ENCODE results near the gene SSBP1.

The SSBP1 gene

GRCh38 chr7:141701489-141702046 is 36.6 kb upstream of the SSBP1 start:
- ChIA-PET CTCF (interaction anchor here (0.7 to 1.1 kb wide), 2 partner anchors 36 to 528 kb away, joined by 3 to 6 read pairs; partner anchors contain the start of gene SSBP1), POLR2A (ENCODE audit: low non-redundant PET) (no interaction called here)
- no peak for TF ChIP-seq CTCF (conservative IDR thresholded peaks at IDR 0.05; ENCODE audit: low read depth)
- peak overlapping the region; percentile 62 for H3K27ac ChIP-seq
- peak; percentile 8 for DNase-seq (ENCODE audit: low spot score)

- POLR2A ChIA-PET (ENCODE audit: low non-redundant PET) = no interaction called here
- DNase-seq (ENCODE audit: low spot score) = peak; percentile 30
- no peak for TF ChIP-seq CTCF (conservative IDR thresholded peaks at IDR 0.05; ENCODE audit: low read depth)
- CTCF ChIA-PET = interaction anchor here (0.6 to 0.7 kb wide), 2 partner anchors 47 to 379 kb away, joined by 3 read pairs; no protein-coding TSS in a partner anchor
- H3K27ac ChIP-seq = peak within 1 kb of the TSS; percentile 62
These were observed 36.1 kb upstream of the SSBP1 start, which contains the start of gene DENND11 for GRCh38 chr7:141702047-141702567. DENND11 (minus strand) TSS chr7:141702166; CDS start chr7:141702153, 13 bp downstream.

- DNase-seq (ENCODE audit: low spot score) = no peak
- ChIA-PET POLR2A (ENCODE audit: low non-redundant PET) (no interaction called here), CTCF (interaction anchor here (0.6 kb wide), 1 partner anchor 48 kb away, joined by 3 read pairs; no protein-coding TSS in a partner anchor)
- H3K27ac ChIP-seq = no peak overlapping the region
- no peak for TF ChIP-seq CTCF (conservative IDR thresholded peaks at IDR 0.05; ENCODE audit: low read depth)
These were observed 35.3 kb upstream of the SSBP1 start for GRCh38 chr7:141702892-141703291.

GRCh38 chr7:141704112-141704511 is 34.0 kb upstream of the SSBP1 start:
- POLR2A ChIA-PET (ENCODE audit: low non-redundant PET) = no interaction called here
- H3K27ac ChIP-seq = no peak overlapping the region
- DNase-seq (ENCODE audit: low spot score) = no peak
- no peak for TF ChIP-seq CTCF (conservative IDR thresholded peaks at IDR 0.05; ENCODE audit: low read depth)
- CTCF ChIA-PET = no interaction called here

GRCh38 chr7:141704741-141705140 is 33.4 kb upstream of the SSBP1 start:
- CTCF ChIA-PET = no interaction called here
- no peak for DNase-seq (ENCODE audit: low spot score)
- TF ChIP-seq CTCF (conservative IDR thresholded peaks at IDR 0.05; ENCODE audit: low read depth) = no peak
- POLR2A ChIA-PET (ENCODE audit: low non-redundant PET) = no interaction called here
- no peak overlapping the region for H3K27ac ChIP-seq

- DNase-seq (ENCODE audit: low spot score) = no peak
- CTCF ChIA-PET = no interaction called here
- no peak for TF ChIP-seq CTCF (conservative IDR thresholded peaks at IDR 0.05; ENCODE audit: low read depth)
- POLR2A ChIA-PET (ENCODE audit: low non-redundant PET) = no interaction called here
- no peak overlapping the region for H3K27ac ChIP-seq
These were observed 31.7 kb upstream of the SSBP1 start for GRCh38 chr7:141706239-141707064.

Measured in RWPE1 (cell line).